ENCODE measurements around the gene DAW1. TPM values are rescaled to one million over a fixed set of nuclear protein-coding genes. Genes with fewer than 3 reads are reported as not detected.

DAW1 gene
- total RNA-seq, 2 experiments from 2014 or later, result not detected

DNA sequence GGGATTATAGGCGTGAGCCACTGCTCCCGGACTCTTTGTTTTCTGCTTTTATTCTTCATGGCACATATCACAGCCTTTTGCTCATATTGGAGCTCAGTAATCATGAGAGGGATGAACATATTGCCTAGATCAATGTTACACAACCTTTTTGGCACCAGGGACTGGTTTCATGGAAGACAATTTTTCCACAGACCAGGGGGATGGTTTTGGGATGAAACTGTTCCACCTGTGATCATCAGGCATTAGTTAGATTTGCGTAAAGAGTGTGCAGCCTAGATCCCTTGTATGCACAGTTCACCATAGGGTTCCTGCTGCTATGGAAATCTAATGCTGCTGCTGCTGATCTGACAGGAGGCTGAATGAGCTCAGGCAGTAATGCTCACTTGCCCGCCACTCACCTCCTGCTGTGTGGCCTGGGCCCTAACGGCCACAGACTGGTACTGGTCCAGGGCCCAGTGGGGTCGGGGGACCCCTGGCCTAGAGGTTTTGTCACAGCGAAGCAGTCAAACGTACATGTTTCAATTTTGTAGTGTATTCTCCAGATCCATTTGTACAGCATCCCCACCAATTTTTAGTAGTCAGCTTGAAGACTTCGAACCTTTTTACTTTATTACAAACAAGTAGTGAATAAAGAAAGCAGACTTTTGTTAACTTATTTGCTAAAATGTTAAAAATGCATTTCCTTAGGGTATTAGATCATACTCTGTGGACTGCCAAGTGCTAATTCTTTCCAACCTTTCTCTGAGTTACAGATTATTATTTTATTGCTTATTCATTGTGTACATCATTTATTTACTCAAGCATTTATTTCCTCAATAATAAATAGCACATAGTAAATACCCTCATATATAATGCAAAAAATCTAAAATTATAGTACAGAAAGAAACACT lies 6.2 kb downstream of the DAW1 start:
- Mint-ChIP-seq H3K36me3 (ENCODE audit: low read depth) (no peaks in the 10 kb centered on the region), H3K27ac (no peak overlapping the region), H3K27me3 (peaks cover 27% of the 10 kb centered on the region), H3K4me1 (ENCODE audit: low read depth) (no peaks in the 10 kb centered on the region), H3K9me3 (no peaks in the 10 kb centered on the region), H3K4me3 (no peak overlapping the region)
- Histone ChIP-seq H3K4me1 (ENCODE audit: insufficient read depth, low read length) (no peaks in the 10 kb centered on the region), H3K27me3 (ENCODE audit: control insufficient read depth in 1 of 2, insufficient read depth in 2 of 2, low read length in 2 of 2) (peaks cover 0 to 4% of the 10 kb centered on the region in 2 experiments), H3K9me3 (ENCODE audit: control insufficient read depth in 1 of 2, insufficient read depth in 1 of 2, low read length in 2 of 2) (no peaks in the 10 kb centered on the region), H3K4me3 (ENCODE audit: low read length) (no peak overlapping the region), H3K36me3 (ENCODE audit: insufficient read depth, low read length) (no peaks in the 10 kb centered on the region), H3K27ac (ENCODE audit: low read depth in 1 of 2, low read length in 2 of 2) (no peak overlapping the region)
- ATAC-seq (ENCODE audit: poor library complexity) (no peak), DNase-seq (no peak)
- CTCF ChIA-PET, result interaction anchor here (1.1 kb wide), 1 partner anchor 13 kb away, joined by 3 read pairs; no protein-coding TSS in a partner anchor
- POLR2A ChIA-PET, result no interaction called here
- intact Hi-C loops (cut with DNase I, micrococcal nuclease), result no loop called here
- TF ChIP-seq CTCF (IDR thresholded peaks at IDR 0.05), result no peak

- H3K27ac ChIP-seq (ENCODE audit: low read depth in 1 of 2, low read length in 2 of 2), result no peak overlapping the region
- no peaks in the 10 kb centered on the region for H3K4me1 ChIP-seq (ENCODE audit: insufficient read depth, low read length)
- H3K27ac Mint-ChIP-seq, result no peak overlapping the region
- no peaks in the 10 kb centered on the region for H3K36me3 Mint-ChIP-seq (ENCODE audit: low read depth)
- DNase-seq, result no peak
- peaks cover 12% of the 10 kb centered on the region for H3K27me3 Mint-ChIP-seq
- intact Hi-C loops (cut with DNase I, micrococcal nuclease), result no loop called here
- CTCF ChIA-PET, result interaction anchor here (1.0 kb wide), 1 partner anchor 9 kb away, joined by 3 read pairs; the partner anchor contains the start of gene DAW1
- no peaks in the 10 kb centered on the region for H3K27me3 ChIP-seq (ENCODE audit: control insufficient read depth in 1 of 2, insufficient read depth in 2 of 2, low read length in 2 of 2)
- H3K9me3 ChIP-seq (ENCODE audit: control insufficient read depth in 1 of 2, insufficient read depth in 1 of 2, low read length in 2 of 2), result no peaks in the 10 kb centered on the region
- no peak for TF ChIP-seq CTCF (IDR thresholded peaks at IDR 0.05)
- H3K4me1 Mint-ChIP-seq (ENCODE audit: low read depth), result no peaks in the 10 kb centered on the region
- no peaks in the 10 kb centered on the region for H3K9me3 Mint-ChIP-seq
- ATAC-seq (ENCODE audit: poor library complexity), result no peak
- no peak overlapping the region for H3K4me3 ChIP-seq (ENCODE audit: low read length)
- no peaks in the 10 kb centered on the region for H3K36me3 ChIP-seq (ENCODE audit: insufficient read depth, low read length)
- POLR2A ChIA-PET, result no interaction called here
- no peak overlapping the region for H3K4me3 Mint-ChIP-seq
These were observed 9.0 kb downstream of the DAW1 start for GRCh38 chr2:227880460-227880859.

DNA sequence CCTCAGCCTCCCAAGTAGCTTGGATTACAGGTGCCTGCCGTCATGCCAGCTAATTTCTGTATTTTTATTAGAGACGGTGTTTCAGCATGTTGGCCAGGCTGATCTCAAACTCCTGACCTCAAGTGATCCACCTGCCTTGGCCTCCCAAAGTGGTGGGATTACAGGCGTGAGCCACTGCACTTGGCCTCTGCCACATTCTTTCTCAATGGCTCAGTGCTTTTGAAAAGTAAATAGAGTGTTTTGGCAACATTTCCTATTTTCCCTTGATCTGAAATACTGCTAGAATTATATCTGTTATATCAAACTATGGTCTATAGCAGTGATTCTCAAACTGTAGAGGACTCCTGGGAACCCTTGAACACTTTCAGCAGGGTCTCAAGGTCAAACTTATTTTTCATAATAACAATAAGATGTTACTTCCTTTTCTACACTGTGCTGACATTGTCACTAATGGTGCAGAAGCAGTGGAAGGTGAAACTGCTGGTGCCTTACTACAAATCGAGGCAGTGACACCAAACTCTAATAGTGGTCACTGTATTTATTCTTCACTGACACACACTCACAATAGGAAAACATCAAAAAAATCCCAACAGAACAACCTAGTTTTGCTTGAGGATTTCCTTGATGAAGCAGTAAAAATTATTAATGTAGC lies 10.6 kb downstream of the DAW1 start:
- Histone ChIP-seq H3K4me1 (ENCODE audit: insufficient read depth, low read length) (no peaks in the 10 kb centered on the region), H3K36me3 (ENCODE audit: insufficient read depth, low read length) (no peaks in the 10 kb centered on the region), H3K4me3 (ENCODE audit: low read length) (no peak overlapping the region), H3K27me3 (ENCODE audit: control insufficient read depth in 1 of 2, insufficient read depth in 2 of 2, low read length in 2 of 2) (no peaks in the 10 kb centered on the region), H3K9me3 (ENCODE audit: control insufficient read depth in 1 of 2, insufficient read depth in 1 of 2, low read length in 2 of 2) (no peaks in the 10 kb centered on the region), H3K27ac (ENCODE audit: low read depth in 1 of 2, low read length in 2 of 2) (no peak overlapping the region)
- POLR2A ChIA-PET, result no interaction called here
- no peak overlapping the region for H3K27ac Mint-ChIP-seq
- no peaks in the 10 kb centered on the region for H3K4me1 Mint-ChIP-seq (ENCODE audit: low read depth)
- CTCF ChIA-PET, result no interaction called here
- no peaks in the 10 kb centered on the region for H3K36me3 Mint-ChIP-seq (ENCODE audit: low read depth)
- peaks cover 12% of the 10 kb centered on the region for H3K27me3 Mint-ChIP-seq
- TF ChIP-seq CTCF (IDR thresholded peaks at IDR 0.05), result no peak
- H3K9me3 Mint-ChIP-seq, result no peaks in the 10 kb centered on the region
- peak in 1 of 14 experiments; percentile 15 for DNase-seq
- ATAC-seq (ENCODE audit: poor library complexity), result no peak
- H3K4me3 Mint-ChIP-seq, result no peak overlapping the region
- intact Hi-C loops (cut with DNase I, micrococcal nuclease), result no loop called here

Measured in CD4-positive, alpha-beta T cell (primary cell).